Amniotic epithelial cell (primary cell): ENCODE data around the gene RFC5.
"Not testable (repeated sequence)": the region's sequence is repeated elsewhere in the genome, so short reads cannot be mapped to it uniquely, and the experiment has no call there.

Experiments
- DNase-seq: peaks from one replicate; pipeline ENCODE4 v3.0.0-alpha.2; 2010; ENCODE audit warnings: low read depth

RFC5 gene

DNA sequence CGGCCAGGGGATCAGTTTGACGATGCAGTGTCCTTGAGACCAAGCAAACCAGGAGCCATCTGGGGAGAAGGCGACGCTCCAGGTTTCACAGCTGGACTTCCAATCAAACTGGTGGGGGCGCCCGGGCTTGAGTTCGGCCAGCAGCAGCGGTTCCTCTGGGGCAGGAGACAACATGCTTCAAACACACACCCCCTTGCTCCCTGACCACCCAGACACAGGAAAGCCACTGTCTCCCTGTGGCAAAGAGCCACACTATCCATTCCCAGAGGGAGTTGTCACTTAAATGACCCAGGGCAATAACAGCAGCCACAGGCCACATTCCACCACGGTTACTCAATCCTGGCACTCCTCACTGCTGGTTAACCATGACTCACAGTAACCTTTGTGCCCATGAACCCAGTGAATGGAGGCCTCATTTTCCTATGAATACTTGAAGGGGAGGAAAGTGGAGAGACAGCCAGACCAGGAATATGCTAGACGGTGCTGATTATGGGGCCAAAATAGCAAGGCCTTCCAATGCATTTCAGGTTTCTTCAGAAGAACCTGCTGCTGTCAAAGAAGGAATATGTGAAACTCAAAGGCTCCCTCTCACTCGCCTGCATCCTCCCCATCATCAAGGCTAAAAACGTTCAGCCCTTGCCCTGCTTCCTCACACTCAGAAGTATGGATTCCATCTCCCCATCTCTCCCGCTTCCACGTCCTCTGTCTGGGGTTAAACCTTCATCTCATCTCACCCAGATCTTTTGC, 36.0 kb downstream of the RFC5 start:
- DNase-seq: peak; percentile 94

DNA sequence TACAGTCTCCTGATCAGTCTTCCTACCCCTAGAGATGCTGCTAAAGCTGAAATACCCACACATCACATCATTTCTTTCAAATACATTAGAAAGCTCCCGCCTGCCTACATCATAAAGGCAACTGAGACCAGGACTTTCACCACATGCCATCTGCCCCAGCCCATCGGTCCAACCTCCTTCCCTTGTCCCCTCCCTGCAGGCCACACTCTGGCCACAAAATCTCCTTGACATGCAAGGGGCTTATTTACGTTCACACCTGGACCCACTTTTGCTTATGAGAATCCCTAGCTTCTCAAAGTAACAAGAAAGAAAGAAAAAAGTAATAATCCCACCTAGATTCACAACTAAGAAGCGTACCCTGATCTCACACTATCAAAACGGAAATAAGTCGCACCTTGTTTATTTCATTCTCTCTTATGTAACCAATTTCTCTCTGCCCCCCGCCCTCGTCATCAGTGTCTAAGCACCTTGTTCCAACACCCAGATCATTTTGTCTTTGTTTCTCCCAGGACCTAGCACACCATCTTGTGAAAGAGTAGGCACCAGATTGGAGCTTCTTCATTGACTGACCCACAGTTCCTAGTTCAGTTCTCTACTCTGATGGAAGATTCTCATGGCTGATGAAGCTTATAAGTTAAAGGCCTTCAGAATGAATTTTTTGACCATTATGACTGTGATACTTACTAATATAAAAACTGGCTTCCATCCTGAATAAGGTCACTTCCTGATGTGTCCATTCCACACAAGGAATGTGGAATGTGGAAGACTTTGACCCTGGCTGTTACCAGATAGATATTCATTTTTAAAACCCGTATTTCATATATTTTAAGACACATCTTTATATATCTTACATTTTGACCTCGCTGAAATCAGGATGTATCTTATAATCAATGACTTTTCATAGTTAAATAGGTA, 36.8 kb downstream of the RFC5 start:
- no peak for DNase-seq

DNA sequence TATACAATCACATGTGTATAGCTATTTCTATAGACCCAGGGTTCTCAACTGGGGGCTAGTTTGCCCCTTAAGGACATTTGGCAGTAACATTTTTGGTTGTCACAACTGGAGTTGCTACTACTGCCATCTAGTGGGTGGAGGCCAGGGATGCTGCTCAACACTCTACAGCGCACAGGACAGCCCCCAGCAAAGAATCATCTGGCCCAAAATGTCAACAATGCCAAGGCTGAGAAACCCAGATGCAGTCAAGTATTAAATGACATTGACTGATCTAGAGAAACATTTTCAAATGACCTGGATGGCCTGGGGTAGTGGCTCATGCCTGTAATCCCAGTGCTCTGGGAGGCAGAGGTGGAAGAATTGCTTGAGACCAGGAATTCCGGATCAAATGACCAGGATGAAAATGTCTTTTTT, 38.6 kb downstream of the RFC5 start:
- peak; percentile 45 for DNase-seq

DNA sequence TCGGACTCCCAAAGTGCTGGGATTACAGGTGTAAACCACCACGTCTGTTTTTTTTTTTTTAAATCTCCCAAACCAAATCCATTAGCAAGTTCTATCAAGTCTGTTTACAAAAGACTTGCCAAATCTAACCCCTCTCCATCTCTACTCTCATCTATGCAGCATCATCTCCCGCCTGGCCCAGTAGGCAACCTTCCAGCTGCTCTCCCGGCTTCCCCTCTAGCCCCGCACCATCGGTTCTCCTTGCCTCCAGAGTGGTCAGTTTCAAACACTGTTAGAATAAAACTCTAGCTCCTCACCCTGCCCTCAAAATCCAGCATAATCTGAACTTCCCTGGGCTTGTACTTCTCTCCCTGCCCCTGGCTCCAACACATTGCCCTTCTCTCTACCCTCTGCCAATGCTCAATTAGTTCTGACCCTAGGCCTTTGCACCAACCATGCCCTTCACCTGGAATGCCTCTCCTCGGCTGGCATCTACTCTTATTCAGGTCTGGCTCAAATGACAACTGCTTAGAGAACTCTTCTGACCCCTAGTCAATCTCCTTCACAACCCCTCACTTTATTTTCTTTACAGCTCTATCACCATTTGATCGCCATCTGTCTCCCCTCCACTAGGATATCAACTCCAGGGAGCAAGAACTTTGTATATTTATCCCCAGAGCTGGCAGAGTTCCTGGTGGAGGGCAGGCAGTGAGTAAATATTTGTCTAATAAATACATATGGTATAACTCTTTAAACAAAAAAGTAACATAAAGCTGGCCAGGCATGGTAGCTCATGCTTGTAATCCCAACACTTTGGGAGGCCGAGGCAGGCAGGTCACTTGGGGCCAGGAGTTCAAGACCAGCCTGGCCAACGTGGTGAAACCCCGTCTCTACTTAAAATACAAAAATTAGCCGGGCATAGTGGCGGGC, 39.6 kb downstream of the RFC5 start:
- no peak for DNase-seq

DNA sequence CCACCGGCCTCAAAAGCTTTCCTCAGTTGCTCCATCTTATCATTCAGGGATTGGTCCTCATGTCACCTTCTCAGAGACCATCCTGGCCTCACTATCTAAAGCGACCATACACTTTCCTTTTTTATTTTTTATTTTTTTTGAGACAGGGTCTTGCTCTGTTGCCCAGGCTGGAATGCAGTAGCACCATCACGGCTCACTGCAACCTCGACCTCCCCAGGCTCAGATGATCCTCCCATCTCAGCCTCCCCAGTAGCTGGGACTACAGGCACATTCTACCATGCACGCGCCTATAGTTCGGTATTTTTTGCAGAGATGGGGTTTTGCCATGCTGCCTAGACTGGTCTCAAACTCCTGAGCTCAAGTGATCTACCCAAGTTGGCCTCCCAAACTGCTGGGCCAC, 41.7 kb downstream of the RFC5 start:
- no peak for DNase-seq

DNA sequence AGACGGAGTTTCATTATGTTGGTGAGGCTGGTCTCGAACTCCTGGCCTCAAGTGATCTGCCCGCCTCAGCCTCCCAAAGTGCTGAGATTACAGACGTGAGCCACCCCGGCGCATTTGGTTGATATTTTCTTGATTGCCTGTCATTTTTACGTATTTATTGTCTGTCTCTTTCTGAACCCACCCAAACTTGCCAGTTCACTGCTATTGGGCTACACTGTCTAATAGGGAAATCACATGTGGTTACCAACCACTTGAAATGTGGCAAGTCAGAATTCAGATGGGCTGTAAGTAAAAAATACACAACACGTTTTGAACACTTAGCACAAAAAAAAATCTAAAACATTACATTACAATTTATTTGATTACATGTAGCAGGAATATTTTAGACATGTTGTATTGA, 42.4 kb downstream of the RFC5 start:
- no peak for DNase-seq

DNA sequence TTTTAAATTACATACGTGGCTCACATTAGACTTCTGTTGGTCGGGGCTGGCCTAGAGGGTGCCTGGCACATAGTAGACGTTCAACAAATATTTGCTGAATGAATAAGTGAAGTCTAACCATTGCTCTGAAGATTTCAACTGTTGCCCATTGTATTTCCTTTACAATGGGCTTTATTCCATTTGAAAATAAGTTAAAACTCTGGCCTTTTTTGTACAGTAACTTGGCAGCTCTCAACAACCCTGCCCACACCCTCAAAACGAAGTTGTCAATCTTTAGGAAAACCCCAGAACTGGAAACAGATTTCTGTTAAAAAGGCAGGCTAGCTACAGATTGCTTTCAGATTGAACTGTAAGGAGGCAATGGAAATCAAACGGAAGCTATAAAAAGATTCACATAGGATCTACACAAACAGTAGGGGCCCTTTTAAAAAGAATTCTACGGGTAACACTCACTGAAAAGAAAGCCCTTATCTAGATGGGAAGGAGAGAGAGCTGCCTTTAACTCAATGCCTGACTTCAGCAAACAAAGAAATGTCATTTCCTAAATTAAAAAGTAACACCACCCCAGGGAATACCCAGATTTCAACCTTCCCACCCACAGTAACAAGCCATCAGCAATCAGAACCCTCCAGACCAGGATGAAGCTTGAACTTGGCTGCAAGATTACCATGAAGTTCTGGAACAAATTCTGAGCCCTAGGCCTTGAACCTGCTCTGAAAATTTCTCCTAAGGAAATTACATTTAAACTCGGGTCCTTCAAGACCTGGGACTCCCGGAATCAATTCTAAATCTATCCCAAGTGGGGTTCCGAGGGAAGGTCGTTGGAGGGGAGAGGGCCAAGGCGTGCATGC, 43.1 kb downstream of the RFC5 start:
- DNase-seq: peak; percentile 55

DNA sequence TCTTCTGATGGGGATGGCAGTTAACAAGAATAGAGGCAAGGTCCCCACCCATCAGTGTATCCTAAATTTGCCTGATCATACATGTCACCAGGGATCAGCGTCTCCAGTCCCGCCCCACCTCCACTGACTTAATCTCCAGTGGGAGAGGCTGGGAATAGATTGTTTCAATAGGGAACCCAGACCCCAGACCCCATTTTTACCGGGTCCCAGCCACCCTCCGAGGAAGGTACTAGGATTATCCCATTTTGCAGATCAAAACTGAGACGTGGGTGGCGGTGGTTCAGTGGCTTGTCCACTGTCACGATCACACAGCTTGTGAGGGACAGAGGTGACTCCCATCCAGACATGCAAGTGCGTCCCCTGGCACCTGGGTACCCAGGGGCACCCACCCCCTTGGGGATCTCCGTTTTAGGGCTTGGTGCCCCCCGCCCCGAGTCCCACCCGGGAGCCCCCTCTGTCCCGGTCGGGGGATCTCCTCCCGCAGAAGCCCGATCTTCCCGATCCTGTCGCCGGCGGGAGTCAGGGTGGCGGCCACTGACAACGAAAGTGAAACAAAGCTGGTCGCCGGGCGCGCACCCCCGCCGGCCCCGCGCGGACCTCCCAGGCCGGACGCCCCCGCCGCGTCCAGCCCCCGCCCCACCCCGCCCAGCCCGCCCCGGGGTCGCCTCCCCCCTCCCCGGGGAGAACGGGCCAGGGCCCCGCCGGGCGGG, 44.0 kb downstream of the RFC5 start:
- DNase-seq: no peak

DNA sequence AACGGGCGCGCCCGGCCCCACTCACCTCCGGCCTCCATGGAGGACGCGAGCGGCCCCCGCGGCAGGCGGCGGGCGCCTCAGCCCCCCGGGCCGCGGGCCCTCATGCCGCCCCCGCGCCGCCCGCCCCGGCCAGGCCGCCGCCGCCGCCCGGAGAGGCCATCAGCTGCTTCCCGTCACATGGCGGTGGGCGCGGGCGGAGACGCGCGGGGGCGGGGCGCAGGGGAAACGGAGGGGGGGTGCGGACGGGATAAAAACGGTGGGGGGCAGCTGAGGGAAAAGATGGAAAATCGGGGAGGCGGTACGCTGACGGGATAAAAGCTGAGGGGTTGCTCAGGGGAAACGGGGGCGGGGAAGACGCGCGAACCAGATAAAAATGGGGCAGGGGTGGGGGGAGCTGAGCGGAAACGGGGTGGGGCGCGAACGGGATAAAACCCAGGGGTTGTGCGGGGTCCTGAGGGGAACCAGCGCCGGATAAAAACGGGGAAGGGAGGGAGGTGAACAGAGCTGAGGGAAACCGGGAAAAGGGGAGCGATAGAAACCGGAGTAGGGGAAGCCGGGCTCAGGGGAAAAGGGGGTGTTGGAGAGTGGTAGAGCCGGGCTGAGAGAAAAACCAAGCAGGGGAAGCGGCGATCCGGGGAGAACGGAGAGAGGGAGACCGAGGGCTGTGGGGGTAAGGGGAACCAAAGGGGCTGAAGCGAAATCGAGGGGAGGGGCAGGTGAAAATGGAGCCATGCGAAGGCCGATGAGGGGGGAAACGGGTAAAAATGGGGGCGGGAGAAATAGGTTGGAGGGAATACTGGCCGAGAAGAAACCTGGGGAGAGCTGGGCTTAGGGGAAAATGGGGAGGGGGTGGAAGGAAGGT, 44.7 kb downstream of the RFC5 start, which contains the start of gene WSB2:
TSS of gene WSB2 (minus strand) at position 169 of the 862 bp plus-strand sequence. CDS start at position 38, 131 bp downstream.
- peak; percentile 48 for DNase-seq

DNA sequence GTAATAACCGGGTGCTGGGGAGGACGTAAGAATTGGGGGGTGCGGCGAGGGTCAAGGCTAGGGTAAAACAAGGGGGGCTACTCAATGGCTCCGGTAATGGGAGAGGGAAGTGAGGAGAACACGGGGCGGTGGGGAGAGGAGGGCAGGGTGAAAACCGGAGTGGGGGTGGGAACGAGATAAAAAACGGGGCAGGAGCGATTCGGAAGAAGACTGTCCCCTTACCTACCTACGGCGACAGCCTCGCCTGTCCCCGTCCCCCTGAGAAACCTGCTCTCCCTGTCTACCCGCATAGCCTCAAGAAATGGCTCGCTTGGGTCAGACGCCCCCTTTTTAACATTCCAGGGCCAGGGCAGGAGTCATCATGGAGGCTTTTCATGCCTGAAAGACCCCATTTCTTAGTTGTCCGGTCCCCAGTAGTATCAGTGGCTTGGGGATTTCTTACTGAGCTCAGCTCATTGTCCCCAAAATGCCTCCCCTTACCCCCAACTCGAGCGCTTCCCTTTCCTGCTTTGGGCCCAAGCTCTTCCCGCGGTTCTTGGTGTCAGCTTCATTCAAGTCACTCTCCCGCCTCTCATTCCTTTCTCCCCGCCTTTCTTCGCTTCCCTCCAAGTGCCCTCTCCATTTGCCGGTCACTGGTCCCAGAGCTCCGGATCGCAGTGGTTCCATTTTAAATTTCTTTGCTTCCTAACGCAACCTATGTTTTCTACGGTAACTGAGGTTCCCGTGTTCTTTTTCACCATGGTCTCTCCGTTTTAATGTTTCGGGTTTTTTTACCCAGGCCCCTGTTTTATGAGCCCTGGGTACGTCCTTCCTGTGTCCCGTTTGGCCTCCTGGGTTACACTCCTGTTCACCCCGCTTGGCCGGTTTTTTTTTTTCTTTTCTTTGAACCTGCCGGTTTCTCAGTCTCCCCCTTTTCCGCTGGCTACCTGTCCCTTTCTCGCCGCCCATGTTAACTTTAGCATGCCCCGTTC, 45.7 kb downstream of the RFC5 start:
- DNase-seq: peak; percentile 45

DNA sequence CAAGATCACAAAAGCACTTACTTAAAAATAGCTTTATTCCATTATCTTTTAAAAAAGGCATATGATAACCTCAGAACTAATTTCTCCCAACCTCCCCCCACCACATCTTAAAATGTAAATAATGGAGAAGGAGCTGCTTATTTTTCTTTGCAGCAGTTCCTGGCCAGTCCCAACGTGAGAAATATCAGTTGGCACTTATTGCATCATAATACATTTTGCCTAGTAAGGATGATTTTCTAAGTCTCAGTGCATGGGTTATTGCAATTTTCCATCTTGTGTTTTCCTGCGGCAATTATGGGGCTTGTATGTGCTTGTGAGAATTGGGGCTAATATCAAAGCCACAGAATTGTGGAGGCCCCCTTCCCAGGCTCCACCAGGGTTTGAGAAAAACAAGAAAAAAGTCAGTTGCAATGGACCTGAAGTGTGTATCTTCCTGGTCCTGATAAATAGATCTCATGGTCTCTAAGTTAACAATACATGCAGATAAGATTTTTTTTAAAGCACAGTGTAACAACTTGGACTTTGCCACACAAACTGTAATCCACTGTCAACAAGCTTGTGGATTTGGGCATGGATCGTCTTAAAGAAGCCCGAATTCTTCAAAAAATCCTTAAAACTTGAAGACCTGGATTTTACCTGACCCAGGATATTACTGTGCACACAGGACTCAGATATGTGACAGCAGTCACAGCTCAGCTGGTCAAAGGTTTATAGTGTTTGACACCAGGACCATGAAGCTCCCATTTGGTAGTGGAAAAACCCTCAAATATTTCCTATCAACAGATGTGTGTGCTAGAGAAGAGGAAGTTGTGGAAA, 47.3 kb downstream of the RFC5 start:
- peak; percentile 49 for DNase-seq

DNA sequence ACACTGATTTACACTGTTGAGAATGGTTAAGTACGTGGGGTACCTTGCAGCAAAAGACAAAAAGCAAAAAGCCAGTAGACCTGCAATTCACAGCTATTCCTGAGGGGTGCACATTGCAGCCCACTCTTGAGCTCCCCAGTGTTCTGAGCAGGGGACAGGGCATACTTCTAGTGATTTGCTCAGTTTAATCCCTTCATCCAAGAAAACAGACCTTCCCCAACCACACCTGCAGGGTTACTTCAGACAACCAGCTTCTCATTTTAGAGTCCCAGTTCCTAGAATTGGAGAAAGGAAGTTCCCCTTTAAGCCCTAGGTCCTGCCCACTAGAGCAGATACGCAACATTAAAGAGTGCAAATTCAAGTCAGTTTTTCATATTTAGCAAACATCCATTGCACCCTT, 48.1 kb downstream of the RFC5 start:
- no peak for DNase-seq

DNA sequence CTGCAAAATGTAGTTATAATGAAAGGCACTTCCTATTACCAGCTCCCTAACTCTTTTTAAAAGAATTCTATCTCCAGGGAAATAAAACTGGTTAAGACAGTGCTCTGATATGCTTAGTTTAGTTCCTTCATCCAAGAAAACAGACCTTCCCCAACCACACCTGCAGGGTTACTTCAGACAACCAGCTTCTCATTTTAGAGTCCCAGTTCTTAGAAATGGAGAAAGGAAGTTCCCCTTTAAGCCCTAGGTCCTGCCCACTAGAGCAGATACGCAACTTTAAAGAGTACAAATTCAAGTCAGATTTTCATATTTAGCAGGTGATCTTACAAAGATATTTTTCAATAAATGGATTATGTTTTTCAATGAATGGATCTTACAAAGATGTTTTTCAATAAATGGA, 48.9 kb downstream of the RFC5 start:
- DNase-seq: no peak

DNA sequence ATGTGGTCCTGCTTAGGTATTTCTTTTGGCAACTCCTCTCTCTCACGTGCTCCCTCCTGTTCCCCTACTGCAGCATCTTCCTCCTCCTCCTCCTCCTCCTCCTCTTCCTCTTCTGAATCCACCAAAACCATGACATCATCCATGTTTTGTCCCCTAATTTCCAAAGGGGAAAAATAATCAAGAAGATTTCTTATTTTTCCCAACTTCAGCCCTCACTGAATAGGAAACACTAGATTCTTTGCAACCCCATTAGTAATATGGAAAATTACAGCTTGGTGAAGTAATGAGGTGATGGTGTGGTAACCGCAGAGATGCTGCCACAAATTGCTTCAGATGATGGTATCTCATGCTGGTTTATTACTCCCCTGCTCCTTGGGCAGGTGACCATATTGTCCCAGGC, 51.9 kb downstream of the RFC5 start:
- no peak for DNase-seq

DNA sequence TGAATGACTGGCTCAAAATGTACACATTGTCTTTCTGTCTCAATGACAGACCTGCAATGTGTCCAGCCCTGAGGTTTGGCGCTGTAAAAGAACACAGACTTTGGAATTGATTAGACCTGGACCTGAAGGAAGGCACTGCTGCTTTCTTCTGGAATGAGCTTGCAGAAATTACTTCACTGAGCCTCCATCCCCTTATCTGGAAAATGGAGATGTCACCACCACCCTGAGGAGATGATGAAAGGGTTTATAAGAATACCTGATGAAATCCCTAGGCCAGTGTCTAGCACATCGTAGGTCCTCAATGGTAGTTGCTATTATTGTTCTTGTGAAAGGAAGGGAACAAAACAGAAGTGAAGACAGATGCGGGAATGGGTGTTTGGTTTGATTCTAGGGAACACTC, 54.1 kb downstream of the RFC5 start:
- DNase-seq: peak; percentile 65

DNA sequence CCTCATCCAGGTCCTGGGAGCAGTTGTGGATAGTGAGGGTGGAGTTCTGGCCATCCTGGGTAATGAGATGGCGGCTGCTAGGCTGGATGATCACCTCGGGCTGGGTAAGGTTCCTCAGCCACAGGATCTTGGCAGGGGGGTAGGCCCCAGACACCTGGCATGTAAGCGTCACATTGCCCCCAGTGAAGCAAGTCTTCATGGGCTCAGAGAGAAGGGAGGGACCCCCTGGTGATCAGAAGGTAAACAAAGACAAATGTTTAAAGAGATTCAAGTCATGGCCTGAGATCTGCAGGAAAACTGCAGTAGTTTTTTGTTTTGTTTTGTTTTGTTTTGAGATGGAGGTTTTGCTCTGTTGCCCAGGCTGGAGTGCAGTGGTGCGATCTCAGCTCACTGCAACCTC, 57.3 kb downstream of the RFC5 start:
- DNase-seq: no peak

DNA sequence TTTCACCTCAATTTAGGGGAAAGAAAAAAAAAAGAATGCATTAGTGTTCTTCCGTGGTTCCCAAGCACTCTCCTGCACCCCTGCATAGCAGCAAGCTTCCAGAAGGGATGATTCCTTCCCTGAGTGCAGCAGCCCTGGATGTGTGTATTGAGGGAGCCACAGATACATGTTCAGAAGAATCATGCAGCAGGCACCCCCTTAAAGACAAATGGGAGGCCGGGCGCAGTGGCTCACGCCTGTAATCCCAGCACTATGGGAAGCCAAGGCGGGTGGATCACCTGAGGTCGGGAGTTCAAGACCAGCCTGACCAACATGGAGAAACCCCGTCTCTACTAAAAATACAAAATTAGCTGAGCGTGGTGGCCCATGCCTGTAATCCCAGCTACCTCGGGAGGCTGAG, 65.0 kb downstream of the RFC5 start:
- not testable (repeated sequence) for DNase-seq
